Measurements from ENCODE around the gene CHPT1. TPM values are rescaled to one million over a fixed set of nuclear protein-coding genes. Genes with fewer than 3 reads are reported as not detected.
"Not testable (repeated sequence)": the region's sequence is repeated elsewhere in the genome, so short reads cannot be mapped to it uniquely, and the experiment has no call there.

The CHPT1 gene
- total RNA-seq, 2 donors from 2014 or later = 62.0 to 74.2 TPM

- DNase-seq = peak; percentile 47 to 71 (median 60)
- Histone ChIP-seq H3K4me1 (no peaks in the 10 kb centered on the region), H3K9me3 (no peaks in the 10 kb centered on the region), H3K4me3 (no peak overlapping the region), H3K36me3 (replicated peaks in 1 of 2; ENCODE audit: insufficient read depth in 1 of 2, low read depth in 2 of 2) (no peaks in the 10 kb centered on the region), H3K27me3 (no peaks in the 10 kb centered on the region), H3K27ac (no peak overlapping the region)
- TF ChIP-seq CTCF (IDR thresholded peaks at IDR 0.05) (peak; percentile 21 to 91 (median 66)), POLR2A (IDR thresholded peaks at IDR 0.05) (no peak)
- WGBS, 2 donors = 37 to 47% methylated on average over 6 of the region's 6 CpGs
- intact Hi-C loops (cut with DNase I) = no loop called here
- ATAC-seq = peak; percentile 86
These were observed 27.3 kb upstream of the CHPT1 start for GRCh38 chr12:101670007-101670671.

- H3K9me3 ChIP-seq = no peaks in the 10 kb centered on the region
- H3K36me3 ChIP-seq (replicated peaks in 1 of 2; ENCODE audit: insufficient read depth in 1 of 2, low read depth in 2 of 2) = no peaks in the 10 kb centered on the region
- H3K4me3 ChIP-seq = no peak overlapping the region
- 59 to 66% methylated on average over 6 of the region's 6 CpGs for WGBS, 2 donors
- ATAC-seq (no peak), DNase-seq (peak in 2 of 4 donors; percentile 12 to 43)
- H3K27me3 ChIP-seq = no peaks in the 10 kb centered on the region
- no peak overlapping the region for H3K27ac ChIP-seq
- intact Hi-C loops (cut with DNase I) = no loop called here
- TF ChIP-seq CTCF (IDR thresholded peaks at IDR 0.05) (no peak), POLR2A (IDR thresholded peaks at IDR 0.05) (no peak)
- H3K4me1 ChIP-seq = no peaks in the 10 kb centered on the region
These were observed 26.2 kb upstream of the CHPT1 start for GRCh38 chr12:101671157-101671791.

- TF ChIP-seq CTCF (IDR thresholded peaks at IDR 0.05) = no peak
- TF ChIP-seq POLR2A (IDR thresholded peaks at IDR 0.05) = no peak
- 73 to 76% methylated on average over 4 of the region's 4 CpGs for WGBS, 2 donors
- Histone ChIP-seq H3K4me1 (no peaks in the 10 kb centered on the region), H3K27ac (no peak overlapping the region), H3K36me3 (replicated peaks in 1 of 2; ENCODE audit: insufficient read depth in 1 of 2, low read depth in 2 of 2) (no peaks in the 10 kb centered on the region), H3K9me3 (no peaks in the 10 kb centered on the region), H3K27me3 (no peaks in the 10 kb centered on the region), H3K4me3 (no peak overlapping the region)
- DNase-seq = no peak
- no peak for ATAC-seq
- intact Hi-C loops (cut with DNase I) = no loop called here
These were observed 25.6 kb upstream of the CHPT1 start for GRCh38 chr12:101671833-101672232.

DNA sequence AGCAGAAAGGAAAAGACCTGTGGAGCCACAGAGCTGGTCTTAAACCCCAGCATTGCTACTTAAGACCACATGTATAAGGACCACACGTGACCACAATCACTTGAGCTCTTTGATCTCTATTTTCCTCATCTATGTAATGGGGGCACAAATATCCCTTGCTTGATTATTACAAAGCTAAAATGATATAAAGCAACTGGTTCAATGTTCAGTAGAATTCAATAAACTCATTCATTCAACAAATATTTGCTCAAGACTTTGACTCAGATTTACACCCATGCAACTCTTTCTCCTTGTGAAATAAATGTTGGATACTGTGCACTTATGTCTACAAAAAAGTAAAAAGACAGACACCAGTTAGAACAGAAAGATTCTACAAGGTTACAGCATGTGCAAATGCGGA is 21.9 kb upstream of the CHPT1 start:
- H3K36me3 ChIP-seq (replicated peaks in 1 of 2; ENCODE audit: insufficient read depth in 1 of 2, low read depth in 2 of 2) = no peaks in the 10 kb centered on the region
- H3K9me3 ChIP-seq = no peaks in the 10 kb centered on the region
- H3K27ac ChIP-seq = no peak overlapping the region
- H3K4me3 ChIP-seq = no peak overlapping the region
- intact Hi-C loops (cut with DNase I) = no loop called here
- no peak for TF ChIP-seq POLR2A (IDR thresholded peaks at IDR 0.05)
- no peak for TF ChIP-seq CTCF (IDR thresholded peaks at IDR 0.05)
- no peak for ATAC-seq
- no peak for DNase-seq
- no peaks in the 10 kb centered on the region for H3K27me3 ChIP-seq
- no peaks in the 10 kb centered on the region for H3K4me1 ChIP-seq
- 84 to 92% methylated on average over 2 of the region's 2 CpGs for WGBS, 2 donors

GRCh38 chr12:101676497-101676896 is 20.9 kb upstream of the CHPT1 start:
- H3K36me3 ChIP-seq (replicated peaks in 1 of 2; ENCODE audit: insufficient read depth in 1 of 2, low read depth in 2 of 2); H3K27ac ChIP-seq; DNase-seq; H3K9me3 ChIP-seq; ATAC-seq; H3K4me3 ChIP-seq; H3K4me1 ChIP-seq; H3K27me3 ChIP-seq; intact Hi-C loops (cut with DNase I): not testable (repeated sequence)
- WGBS, 2 donors = 58 to 67% methylated on average over 3 of the region's 3 CpGs
